ENCODE measurements around the gene IKBKE. TPM values are rescaled to one million over a fixed set of nuclear protein-coding genes. Genes with fewer than 3 reads are reported as not detected.

IKBKE gene
- total RNA-seq, 4 donors from 2014 or later = 4.7 to 10.5 (median 9.4) TPM

DNA sequence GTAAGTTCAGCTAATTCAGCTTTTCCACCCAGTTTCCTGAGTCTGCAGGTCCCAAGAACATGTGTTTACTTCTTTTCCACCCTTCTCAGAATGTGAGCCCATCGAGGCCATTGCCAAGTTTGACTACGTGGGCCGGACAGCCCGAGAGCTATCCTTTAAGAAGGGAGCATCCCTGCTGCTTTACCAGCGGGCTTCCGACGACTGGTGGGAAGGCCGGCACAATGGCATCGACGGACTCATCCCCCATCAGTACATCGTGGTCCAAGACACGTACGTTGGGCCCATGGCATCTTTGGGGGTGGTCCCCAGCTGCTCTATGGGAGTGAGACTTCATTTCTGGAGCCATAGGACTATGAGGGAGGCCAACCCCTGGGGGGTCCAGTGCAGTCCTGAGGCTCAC is 17.2 kb upstream of the IKBKE start:
- no peaks in the 10 kb centered on the region for H3K9me3 ChIP-seq
- no peak for DNase-seq
- H3K4me3 ChIP-seq (replicated peaks in 1 of 3) = no peak overlapping the region
- TF ChIP-seq, protein P1, sequence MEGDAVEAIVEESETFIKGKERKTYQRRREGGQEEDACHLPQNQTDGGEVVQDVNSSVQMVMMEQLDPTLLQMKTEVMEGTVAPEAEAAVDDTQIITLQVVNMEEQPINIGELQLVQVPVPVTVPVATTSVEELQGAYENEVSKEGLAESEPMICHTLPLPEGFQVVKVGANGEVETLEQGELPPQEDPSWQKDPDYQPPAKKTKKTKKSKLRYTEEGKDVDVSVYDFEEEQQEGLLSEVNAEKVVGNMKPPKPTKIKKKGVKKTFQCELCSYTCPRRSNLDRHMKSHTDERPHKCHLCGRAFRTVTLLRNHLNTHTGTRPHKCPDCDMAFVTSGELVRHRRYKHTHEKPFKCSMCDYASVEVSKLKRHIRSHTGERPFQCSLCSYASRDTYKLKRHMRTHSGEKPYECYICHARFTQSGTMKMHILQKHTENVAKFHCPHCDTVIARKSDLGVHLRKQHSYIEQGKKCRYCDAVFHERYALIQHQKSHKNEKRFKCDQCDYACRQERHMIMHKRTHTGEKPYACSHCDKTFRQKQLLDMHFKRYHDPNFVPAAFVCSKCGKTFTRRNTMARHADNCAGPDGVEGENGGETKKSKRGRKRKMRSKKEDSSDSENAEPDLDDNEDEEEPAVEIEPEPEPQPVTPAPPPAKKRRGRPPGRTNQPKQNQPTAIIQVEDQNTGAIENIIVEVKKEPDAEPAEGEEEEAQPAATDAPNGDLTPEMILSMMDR (IDR thresholded peaks at IDR 0.05) = no peak
- intact Hi-C loops (cut with DNase I) = no loop called here
- H3K4me1 ChIP-seq = peaks cover 5 to 21% of the 10 kb centered on the region in 2 donors
- H3K36me3 ChIP-seq = peaks cover 4 to 12% of the 10 kb centered on the region in 2 donors
- H3K27ac ChIP-seq = no peak overlapping the region
- no peaks in the 10 kb centered on the region for H3K27me3 ChIP-seq
- WGBS, 2 donors = 91 to 95% methylated on average over 13 of the region's 13 CpGs

DNA sequence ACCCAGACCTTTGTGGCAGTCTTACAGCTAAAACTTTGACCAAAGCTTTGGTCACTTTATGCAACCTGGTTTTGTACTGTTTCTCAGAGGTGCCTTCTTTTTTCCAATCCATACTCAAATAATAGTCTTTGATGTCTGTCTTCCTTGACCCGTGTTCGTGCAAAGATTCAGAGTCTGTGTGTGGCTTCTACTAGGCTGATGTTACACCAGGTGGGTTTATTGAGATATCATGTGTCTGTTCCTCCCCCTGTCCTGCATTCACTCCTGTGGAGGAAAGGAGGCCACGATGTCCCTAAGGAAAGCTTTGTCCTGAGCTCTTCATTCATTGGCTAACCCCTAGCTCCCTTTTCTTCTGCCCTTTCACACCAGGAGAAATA is 15.0 kb upstream of the IKBKE start:
- peaks cover 3 to 12% of the 10 kb centered on the region in 2 donors for H3K36me3 ChIP-seq
- H3K9me3 ChIP-seq = no peaks in the 10 kb centered on the region
- WGBS, 2 donors = 75 to 81% methylated on average over 3 of the region's 3 CpGs
- intact Hi-C loops (cut with DNase I) = no loop called here
- H3K4me1 ChIP-seq = peaks cover 5 to 21% of the 10 kb centered on the region in 2 donors
- DNase-seq = no peak
- no peak overlapping the region for H3K4me3 ChIP-seq (replicated peaks in 1 of 3)
- H3K27ac ChIP-seq = no peak overlapping the region
- no peaks in the 10 kb centered on the region for H3K27me3 ChIP-seq
- TF ChIP-seq POLR2A (IDR thresholded peaks at IDR 0.05) = no peak
- TF ChIP-seq, protein P1 (IDR thresholded peaks at IDR 0.05) = no peak

DNA sequence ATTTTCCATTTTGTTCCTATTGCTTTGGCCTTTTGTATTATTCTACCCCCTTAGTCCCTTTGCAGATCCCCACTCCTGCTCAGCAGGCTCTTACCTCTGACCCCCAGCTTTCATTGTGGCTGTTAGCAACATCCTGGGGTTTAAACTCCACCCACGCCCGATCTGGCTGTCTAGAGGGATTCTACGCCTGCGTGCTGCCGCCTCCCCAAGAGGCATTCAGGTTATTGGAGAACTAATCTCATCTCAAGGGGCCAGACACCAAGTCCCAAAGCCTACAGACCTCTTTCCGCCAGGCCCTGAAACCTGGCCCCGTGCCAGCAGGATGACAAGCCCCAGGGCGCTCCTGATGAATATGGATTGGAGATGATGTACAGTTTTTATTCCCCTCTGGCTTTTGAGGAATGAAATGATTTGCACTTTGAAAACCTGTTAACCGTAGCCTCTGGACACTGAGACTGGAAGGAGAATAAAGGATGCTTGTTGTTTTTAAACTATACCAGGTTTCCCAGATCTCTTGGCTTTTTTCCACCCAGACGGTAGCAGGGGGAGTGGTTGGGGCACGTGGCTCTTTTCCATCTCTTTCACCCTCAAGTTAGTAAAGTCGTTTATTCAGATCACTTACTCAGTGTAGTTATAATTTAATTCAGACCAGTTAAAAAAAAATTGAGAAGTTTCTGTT is 14.5 kb upstream of the IKBKE start:
- Histone ChIP-seq H3K27me3 (no peaks in the 10 kb centered on the region), H3K4me3 (replicated peaks in 1 of 3) (no peak overlapping the region), H3K36me3 (peaks cover 0 to 8% of the 10 kb centered on the region in 2 donors), H3K4me1 (peaks cover 5 to 21% of the 10 kb centered on the region in 2 donors), H3K9me3 (no peaks in the 10 kb centered on the region), H3K27ac (no peak overlapping the region)
- intact Hi-C loops (cut with DNase I) = no loop called here
- peak; percentile 56 to 62 for DNase-seq
- 36 to 42% methylated on average over 12 of the region's 12 CpGs for WGBS, 2 donors
- no peak for TF ChIP-seq POLR2A (IDR thresholded peaks at IDR 0.05)
- TF ChIP-seq, protein P1 (IDR thresholded peaks at IDR 0.05) = no peak

DNA sequence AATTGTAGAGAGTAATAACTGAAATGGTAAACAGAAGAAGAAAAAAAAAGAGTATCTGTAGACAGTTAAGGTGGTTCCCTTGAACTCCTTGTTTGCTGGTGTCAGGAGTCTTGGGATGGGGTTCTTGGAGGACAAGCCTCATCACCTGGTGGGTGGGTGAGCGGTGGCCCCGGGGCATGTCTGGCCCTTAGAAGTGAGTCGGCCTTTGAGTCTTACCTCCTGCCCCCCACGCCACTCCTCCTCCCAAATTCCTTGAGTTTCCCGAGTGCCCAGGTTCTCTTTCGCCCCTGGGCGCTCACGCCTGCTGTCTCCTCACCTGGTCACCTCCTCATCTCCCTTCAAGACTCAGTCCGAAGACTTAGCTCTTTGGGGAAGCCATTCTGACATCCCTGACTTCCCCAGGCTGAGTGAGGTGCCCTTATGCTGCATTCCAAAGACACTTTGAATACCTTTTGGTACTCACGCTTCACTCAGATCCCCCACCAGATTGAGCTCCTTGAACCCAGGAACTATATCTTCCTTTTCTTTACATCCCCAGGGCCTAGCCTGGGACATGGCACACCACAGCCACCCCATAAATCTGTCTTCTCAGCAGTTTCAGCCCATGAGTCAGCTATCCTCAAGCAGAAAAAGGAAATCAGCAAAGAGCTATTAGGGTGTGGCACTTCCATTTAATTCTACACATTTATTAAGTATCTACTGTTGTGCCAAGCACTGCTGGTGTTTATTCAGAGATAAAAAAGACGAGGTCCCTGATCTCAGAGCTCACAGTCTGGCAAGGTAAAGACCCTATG is 13.5 kb upstream of the IKBKE start:
- H3K4me1 ChIP-seq = peaks cover 5 to 21% of the 10 kb centered on the region in 2 donors
- H3K36me3 ChIP-seq = peaks cover 0 to 3% of the 10 kb centered on the region in 2 donors
- intact Hi-C loops (cut with DNase I) = no loop called here
- DNase-seq = no peak
- no peak overlapping the region for H3K27ac ChIP-seq
- TF ChIP-seq, protein P1 (IDR thresholded peaks at IDR 0.05) = no peak
- no peak for TF ChIP-seq POLR2A (IDR thresholded peaks at IDR 0.05)
- 90% methylated on average over 11 of the region's 11 CpGs for WGBS, 2 donors
- no peaks in the 10 kb centered on the region for H3K9me3 ChIP-seq
- H3K27me3 ChIP-seq = no peaks in the 10 kb centered on the region
- H3K4me3 ChIP-seq (replicated peaks in 1 of 3) = no peak overlapping the region

Data from thyroid gland (tissue), 4 donors.